GM18870 (cell line): Measurements from ENCODE around the gene CMTM8.

ENCODE experiments used
- ATAC-seq: cut with Tn5 transposase; IDR thresholded peaks from one replicate; pipeline ENCODE4 v1.9.1; 2021; ENCODE audit warnings: moderate library complexity; ENCODE audit not compliant: unreplicated experiment

CMTM8 gene

DNA sequence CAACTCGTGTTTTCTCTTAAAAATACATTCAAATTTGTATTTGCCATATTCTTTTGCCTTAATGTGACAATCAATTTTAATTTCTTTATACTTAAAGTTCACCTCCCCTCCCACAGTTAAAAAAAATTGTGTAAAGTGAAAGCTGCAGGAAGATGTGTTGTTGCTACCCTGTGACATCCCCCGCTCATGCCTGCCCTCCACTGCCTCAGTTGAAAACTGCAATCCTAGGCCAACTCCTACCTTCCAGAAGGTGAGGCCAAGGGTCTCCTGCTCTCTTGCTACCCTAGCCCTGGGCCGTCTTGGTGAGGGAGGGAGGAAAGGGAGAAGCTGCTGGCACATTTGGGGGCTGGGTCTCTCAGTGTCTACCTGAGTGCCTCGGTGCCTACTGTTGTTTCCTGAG is 96.2 kb downstream of the CMTM8 start:
- ATAC-seq = no peak

DNA sequence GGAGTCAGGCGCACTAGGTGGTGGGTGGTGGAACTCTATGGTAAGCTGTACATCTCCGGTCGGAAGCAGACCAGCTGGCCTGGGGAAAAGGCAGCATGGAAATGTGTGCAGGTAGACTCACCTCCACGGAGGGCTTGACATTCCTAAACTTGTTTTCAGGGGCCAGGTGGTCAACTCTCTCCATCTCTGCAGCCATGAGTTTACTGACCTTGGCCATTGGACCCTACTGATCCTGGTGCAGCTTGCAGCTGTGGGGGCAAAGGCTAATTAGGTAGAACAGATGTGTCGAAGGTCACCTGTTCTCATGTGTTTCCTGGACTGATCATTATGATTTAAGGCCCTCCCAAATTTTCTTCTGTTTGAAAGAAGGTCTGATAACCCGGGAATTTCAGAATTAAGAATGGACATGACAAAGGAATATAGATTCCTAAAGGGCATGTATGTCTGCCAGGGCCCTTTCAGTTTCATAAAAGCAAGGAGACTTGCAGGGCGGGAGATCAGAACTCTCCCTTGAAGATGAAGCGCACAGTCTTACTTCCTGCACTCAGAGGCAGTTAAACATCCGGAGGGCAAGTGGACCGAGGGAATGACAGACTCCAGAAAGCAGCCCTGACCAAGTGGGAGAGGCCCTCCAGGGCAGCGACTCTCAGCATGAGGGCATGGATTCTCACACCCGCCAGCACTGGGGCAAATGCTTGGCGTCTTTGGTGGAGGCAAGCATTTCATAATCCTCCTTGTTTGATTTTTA is 97.1 kb downstream of the CMTM8 start:
- ATAC-seq = no peak

DNA sequence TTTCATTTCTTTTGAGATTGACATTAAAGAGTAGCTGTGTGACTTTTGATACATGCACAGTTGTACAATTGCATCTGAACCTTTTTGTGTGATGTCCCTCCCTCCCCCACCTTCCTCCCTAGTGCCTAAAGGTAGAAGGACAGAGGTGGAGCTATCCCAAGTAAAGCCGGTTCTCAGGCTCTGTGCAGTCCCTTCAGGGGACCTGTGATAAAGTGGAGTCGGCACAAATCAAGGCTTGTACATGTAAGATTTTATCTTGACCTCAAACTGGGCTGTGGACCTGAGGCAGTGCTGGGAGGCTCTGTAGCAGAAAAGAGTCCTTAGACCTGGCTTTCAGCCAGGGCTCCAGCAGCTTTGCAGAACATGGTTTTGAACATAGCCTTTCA is 97.6 kb downstream of the CMTM8 start:
- no peak for ATAC-seq

DNA sequence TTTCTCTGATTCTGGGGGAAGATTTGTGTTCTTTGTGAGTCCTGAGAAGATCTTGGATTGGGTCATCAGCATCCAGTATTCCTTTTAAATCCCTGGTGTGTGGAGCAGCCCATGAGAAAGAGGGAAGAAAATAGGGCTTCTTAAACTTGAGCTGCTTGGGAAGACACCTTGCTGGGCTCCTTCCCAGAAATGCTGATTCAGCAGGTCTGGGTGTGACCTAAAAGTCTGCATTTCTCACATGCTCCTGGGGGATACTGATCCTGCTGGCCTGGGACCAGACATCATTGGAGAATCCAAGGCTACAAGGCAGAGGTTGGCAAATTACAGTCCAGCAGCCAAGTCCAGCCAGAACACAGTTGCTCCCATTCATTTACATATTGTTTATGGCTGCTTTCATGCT is 99.0 kb downstream of the CMTM8 start:
- no peak for ATAC-seq

DNA sequence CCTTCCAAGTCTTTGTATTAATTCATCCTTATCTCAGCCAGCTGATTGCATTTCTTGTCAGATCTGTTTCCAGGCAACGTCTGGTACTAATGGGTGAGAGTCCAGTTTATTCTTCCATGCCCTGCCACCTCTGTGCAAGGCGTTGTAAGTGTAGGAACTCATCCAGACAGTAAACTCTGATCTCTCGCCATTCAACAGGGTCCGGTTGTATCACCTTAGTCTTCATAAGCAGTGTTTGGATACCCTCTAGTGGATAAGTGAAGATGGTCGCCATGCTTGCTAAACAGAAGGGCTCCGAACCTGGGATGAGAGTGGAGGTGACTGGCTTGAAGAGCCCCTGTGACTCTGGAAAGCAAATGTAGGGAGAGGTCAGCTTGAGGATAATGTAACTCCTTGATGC is 101.6 kb downstream of the CMTM8 start:
- no peak for ATAC-seq

DNA sequence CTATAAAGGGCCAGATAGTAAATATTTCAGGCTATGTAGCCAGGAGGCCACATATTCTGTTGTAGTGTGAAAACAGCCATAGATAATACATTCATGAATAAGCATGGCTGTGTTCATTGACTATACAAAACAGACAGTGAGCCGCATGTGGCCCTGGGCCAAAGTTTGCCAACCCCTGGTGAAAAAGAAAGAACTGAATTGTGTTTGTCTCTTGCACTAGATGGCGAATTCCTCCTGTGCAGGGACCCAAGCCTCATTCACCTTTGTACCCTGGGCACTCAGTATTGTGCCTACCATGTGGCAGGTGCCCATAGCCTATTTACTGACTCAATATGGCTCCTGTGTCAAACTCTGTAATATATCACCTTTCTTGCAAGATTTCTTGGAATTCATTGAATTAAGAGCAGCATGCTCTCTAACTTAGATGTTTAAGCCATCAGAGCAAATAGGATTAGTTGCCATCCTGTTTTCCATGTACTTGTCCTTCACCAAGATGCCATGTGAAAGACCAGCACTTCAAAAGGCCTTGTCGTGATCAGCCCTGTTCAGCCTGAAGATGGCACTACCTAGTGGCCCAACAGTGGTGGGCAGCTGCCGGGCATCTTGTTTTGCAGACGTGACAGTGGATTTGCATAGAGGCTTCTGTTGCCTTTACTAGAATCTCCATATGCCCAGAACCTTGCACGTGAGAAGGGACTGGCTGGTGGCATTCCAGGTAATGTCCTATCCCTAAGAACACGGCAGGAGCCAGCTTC is 102.3 kb downstream of the CMTM8 start:
- ATAC-seq = no peak

DNA sequence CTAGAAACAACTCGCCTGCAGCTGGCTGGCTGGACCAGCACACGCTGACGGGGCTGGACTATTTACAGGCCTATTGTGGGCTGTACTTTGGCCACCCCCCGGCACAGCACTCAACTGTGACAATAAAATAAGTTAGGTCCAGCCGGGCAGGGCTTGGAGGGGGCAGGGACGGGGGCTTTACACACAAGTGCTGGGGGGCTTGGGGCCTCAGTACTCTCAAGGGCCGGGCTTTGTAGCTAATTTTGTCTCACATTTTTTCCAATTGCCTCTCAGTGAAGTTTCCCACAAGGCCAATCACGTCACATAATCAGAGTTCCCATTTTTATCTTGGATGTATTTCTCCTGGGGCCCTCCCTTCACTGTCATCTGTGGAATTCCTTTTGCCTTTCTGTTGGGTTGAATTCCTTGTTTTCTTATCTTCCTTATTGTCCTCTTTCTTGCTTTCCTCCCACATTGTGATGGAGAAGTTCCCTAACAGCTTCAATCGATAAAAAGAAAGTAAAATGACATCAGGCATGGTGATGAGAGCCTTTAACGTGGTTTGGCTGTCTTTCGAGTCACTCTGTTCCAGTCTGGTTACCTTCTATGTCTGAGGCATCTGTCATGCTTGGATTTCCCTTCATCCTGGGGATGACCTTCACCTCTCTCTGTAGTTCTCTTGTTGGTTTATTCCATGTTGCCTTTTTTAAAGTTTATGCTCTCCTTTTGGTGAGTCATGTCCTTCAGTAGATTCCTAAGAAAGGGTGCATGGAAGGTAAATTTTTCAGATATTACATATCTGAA is 109.1 kb downstream of the CMTM8 start:
- no peak for ATAC-seq

DNA sequence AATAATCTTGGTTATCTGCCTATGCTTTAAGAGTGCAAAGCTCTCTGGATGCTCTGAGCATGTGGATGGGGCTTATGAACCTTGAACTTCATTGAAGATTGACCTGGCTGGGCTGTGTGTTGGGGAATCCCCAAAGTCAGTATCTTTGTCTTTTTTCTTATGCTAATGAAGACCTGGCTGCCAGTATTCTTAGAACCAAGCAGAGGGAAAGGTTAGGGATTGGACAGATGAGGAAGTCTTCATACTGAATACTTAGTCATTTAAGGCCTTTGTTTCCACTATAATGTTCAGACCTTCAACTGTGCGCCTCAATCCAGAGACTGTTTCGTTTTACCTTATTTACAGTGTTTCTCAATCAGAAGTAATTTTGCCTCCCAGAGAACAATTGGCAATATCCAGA is 110.7 kb downstream of the CMTM8 start:
- ATAC-seq = no peak

DNA sequence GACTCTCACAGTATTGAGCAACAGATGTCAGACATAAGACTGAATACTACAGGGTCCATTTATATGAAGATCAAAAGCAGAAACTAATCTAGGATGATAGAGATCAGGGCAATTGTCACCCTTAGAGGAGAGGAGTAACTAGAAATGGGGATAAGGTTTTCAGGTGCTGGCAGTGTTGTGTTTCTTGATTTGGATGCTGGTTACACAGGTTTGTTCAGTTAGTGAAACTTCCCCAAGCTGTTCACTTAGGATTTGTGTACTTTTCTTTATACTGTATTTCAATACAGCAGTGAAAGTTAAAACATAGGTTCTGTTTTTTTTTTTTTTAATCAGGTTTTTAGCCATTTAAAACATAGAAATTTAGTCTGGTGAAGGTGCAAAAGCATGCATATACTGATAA is 114.1 kb downstream of the CMTM8 start:
- ATAC-seq = no peak

DNA sequence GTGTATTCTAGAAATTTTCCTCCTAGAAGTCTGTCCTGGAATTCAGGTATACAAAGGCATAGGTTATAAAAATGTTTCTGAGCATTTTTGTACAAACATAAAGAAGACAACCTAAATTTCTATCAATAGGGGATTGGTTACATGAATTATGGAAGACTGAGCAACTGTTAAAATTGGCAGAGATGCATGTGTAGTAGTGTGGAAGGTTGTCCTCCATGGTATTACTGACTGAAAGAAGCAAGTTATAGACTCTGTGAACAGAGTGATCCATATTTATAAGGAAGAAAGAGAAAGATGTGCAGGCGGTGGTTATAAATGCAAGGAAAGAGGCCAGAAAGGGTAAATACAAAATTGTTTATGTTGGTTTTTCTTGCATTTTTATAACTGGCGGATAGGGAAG is 114.9 kb downstream of the CMTM8 start:
- ATAC-seq = no peak

DNA sequence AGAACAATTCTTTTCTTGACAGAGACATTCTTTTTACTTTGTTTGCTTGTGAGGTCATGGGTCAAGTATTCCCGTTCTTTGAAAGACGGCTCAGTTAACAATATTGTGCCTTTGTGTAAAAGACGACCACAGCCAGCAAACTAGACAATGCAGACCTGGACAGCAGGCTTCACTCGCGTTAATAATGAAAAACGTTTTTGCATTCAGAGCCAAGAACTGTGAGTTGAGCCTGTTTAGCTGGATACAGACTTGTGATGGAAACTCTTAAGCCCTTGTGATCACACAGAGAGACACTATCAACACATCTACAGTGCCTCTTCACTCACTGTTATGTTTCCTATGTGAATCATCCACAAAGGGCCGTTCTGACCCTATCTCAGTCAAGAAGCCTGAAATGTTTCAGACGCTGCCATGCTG is 115.9 kb downstream of the CMTM8 start:
- ATAC-seq = no peak

DNA sequence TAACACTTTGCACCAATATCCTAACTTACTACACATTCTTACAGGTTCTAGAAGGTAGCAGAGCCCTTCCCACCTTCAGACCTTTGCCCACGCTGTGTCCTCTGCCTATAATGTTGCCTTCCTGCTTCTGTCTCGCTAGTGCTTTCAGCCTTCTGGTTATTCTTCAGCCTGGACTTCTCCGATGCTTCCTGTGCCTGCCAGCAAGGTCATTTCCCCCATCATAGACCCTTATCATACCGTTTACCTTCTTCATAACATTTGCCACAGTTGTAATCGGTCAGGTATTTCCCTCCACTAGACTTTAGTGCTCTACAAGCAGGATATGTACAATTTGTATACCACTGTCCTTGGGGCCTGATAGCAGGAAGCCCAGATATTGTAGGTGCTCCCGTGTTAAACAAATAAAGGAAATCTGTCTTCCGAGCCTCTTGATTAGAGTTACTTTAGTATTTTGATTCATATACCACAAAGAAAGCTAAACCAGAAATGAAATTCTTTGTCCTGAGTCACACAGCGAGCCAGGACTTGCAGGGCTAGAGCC is 117.3 kb downstream of the CMTM8 start:
- no peak for ATAC-seq

DNA sequence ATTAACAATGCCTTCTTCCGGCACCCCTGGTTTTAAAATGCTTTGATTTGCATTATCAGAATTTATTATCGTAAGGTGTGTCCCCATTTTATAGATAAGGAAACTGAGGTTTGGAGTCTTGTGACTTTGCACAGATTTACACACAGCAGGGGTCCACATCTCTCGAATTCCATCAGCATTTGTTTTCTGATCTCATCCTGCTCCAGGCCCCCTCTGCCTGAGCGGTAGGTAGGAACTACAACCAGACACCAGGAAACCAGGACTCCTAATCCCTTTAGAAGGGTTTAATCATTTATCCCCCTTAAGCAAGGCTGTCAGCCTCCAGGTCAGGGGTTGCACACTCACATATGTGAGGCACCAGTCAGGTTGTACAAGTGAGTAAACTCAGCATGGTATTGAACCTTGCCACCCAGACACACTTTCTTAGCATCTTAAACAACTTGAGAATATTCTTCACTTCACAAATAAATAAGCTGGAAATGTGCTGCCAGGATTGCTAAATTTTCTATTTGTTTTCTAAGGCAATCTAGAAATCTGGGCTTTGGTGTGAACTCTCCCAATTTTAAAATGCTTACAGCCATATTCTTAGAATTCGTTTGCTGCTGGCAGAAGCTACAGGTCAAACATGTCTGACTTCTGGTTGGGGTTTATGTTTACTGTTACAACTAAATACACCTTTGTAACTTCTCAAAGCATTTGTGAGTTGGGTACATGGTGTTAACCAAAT is 121.4 kb downstream of the CMTM8 start:
- no peak for ATAC-seq

DNA sequence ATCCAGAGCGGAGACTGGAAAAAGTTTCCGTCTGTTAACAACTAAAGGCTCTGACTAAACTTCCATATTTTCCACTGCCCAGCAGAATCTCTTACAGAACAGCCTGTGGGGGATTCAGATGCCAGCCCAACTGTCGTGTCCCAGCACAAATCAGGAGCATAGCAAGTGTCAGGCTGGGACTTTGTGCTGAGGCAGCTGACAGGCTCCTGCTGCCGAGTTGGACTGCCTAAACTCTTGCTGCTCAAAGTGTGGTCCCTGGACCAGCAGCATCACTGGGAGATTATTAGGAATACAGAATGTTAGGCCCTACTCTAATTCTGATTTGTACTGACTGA is 122.0 kb downstream of the CMTM8 start:
- no peak for ATAC-seq

DNA sequence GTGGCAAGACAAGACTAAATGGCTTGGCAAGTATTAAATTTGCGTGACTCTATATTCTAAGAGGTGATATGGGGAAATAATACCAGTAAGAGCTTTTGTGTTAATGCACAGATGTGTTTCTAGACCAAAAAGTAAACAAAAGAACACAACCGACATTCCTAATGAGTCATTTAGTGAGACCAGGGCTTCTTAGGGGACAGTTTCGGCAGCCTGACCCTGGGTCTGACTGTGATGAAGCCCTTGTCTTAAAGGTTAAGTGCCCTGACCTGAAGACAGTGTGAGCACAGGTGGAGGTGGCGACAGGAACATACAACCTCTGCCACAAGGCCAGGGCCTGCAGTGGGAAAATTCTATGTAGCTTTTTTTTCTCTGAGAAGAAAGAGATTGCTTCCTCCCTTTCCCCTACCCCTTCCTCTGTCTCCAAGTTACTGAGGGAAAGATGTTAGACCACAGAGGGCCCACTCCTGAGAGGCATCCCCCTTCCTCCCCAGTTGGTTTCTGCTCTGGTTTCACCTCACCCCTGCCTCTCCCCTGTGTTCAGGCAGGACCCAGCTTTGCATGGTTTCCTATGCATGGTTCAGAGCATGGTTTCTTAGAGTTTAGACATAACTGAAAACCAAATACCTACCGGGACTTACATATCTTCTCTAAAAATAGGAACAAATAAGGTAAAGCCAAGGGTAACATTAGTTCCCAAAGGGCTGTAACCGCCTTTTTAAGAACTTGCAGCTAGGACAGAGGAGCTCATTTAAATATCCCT is 128.3 kb downstream of the CMTM8 start:
- ATAC-seq = peak; percentile 53

DNA sequence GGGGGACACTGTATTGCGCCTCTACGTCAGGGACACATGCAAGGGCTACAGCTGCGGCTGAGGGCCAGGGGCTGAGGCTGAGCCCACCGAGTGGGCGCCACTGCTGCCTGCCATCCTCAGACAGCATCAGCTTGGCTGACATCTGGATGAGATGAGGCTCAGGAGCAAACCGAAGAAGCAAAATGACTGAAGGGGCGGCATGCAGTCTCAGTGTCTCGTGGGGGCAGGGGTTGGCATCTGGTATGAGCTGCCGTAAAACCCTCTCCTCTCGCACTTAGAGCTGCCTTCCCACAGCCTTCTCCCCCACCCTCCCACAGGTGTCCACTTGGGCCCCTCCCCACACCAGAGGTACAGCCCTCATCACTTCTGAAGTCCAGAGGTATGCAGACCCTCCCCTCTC is 129.0 kb downstream of the CMTM8 start:
- ATAC-seq = no peak

DNA sequence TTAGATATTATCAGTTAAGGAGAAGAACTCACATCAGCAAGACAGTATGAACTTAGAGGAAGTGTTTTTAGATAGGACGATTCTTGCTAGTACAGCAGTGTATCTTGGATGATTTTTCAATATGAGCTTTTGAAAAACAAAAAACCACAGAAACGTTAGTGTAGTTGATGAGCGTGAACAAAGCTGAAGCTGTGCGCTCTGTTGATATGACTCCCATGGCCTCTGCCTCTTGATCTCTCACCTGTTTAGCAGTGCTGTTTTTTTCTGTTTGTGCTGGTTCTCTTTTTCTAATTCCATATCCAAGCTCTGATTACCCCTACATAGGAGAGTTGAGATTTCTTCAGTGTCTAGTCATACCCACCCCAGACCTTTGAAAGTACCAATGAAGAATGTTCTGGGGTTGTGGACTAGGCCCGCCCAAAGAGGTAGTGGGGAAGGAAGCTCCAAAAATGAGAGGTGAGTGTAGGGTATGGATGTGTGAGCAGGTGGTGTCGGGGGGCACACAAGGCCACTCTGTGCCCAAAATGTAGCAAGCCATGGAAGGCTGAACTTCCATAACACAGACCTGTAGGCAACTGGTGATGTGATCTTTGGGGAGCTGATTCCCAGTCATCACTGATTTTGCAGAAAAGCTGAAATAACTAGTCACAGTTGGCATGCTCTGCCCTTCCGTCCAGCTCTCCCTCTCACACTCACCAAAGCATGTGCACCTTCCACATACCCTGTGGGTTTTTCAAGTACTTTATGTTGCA is 133.2 kb downstream of the CMTM8 start:
- ATAC-seq = no peak

DNA sequence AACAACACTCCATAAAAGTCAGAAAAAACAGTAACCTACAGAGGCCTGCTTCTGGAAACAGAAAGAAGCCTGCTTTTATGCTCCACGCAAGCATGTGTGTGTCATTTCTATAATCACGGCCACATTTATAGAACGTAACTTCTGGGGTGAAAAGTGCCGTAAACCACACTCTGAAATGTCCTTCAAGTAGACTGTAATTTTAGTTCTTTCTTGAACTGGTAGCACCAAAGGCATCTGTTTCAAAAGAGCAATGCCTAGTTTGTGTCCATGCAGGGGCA is 133.7 kb downstream of the CMTM8 start:
- ATAC-seq = no peak

DNA sequence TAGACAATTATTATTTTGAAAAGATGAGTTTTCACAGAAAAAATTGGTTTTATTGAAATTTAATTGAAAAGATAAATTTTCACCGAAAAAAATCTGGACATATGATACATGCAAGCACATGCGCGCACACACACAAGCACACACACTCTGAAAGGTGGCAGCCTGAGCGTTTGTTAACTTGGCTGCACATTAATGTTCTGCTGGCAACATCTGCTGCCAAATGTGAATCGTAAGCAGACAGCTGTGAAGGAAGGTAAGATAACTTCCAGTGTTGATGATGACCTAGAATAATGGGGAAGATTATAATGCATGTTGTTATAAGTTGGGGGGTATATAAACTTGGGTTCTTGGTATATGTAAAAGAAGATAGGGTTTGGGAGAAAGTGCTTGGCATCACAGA is 134.8 kb downstream of the CMTM8 start:
- no peak for ATAC-seq

DNA sequence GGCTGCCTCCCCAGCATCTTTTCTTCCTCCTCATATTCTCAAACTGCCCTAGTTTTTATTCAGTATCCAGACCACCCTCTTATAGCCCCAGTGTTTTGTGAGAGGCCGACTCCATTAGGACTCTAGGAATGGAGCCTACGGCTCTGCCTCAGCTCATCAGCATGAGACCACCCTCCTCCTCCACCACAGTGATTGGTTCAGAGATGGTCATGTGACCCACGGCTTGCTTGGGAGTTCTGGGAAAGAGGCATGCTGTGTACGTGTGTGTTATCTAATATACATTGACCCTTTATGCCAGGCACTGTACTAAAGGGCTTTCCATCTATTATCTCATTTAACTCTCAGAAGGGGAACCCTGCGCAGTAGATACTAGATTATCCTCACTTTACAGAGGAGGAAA is 135.4 kb downstream of the CMTM8 start:
- ATAC-seq = no peak
